SK-N-SH (cell line): ENCODE measurements around the gene AHSG. TPM values are rescaled to one million over a fixed set of nuclear protein-coding genes. Genes with fewer than 3 reads are reported as not detected.

ENCODE experiments used
- CTCF ChIA-PET: fragments of 300-600, 350-600 bp; formaldehyde crosslinking; extraction: SDS; loops from one replicate; lab custom pipeline; 2021; lab: Yijun Ruan, JAX
- POLR2A ChIA-PET: fragments of 350-600 bp; sonication (Branson Sonifier 250); formaldehyde crosslinking; extraction: SDS; loops from one replicate; lab custom pipeline; 2020; ENCODE audit warnings: antibody characterized with exemption, inconsistent platforms; lab: Yijun Ruan, JAX
- DNase-seq: peaks from one replicate; pipeline ENCODE4 v3.0.0; 2012
- H2AFZ ChIP-seq: fragments of 200-600 bp; sonication (generic); 2 replicates; pipeline ENCODE4 v1.8.1; 2016; ENCODE audit warnings: antibody characterized with exemption, mild to moderate bottlenecking, low read depth
- H3F3A ChIP-seq: fragments of 200-600 bp; sonication (generic); replicated peaks from 2 replicates; pipeline ENCODE3; 2016; ENCODE audit warnings: antibody characterized with exemption, mild to moderate bottlenecking; ENCODE audit not compliant: insufficient read depth
- H3K27ac ChIP-seq, 2 experiments: fragments of 200-500 bp in 1 of 2; fragments of 200-600 bp in 1 of 2; sonication (Bioruptor generic) in 1 of 2; sonication (generic), shearing (Covaris generic) in 1 of 2; 2 replicates each; pipeline versions ENCODE4 v1.5.1 to v1.6.1; 2014 to 2016; ENCODE audit warnings: low read depth in 2 of 2, inconsistent platforms in 1 of 2, low read length in 1 of 2, mild to moderate bottlenecking in 1 of 2, mixed read lengths in 1 of 2
- H3K27me3 ChIP-seq: fragments of 200-600 bp; sonication (generic), shearing (Covaris generic); 2 replicates; pipeline ENCODE4 v1.6.1; 2016; ENCODE audit warnings: mixed run types; ENCODE audit not compliant: insufficient read depth
- H3K36me3 ChIP-seq, 2 experiments: fragments of 200-500 bp in 1 of 2; fragments of 200-600 bp in 1 of 2; sonication (Bioruptor generic) in 1 of 2; sonication (generic) in 1 of 2; replicated peaks in 1 of 2; 2 replicates each; pipeline versions ENCODE3 to v1.5.1; 2014 to 2016; ENCODE audit warnings: low read length in 1 of 2, mild to moderate bottlenecking in 1 of 2; ENCODE audit not compliant: insufficient read depth in 2 of 2, control insufficient read depth in 1 of 2
- H3K4me1 ChIP-seq, 2 experiments: fragments of 200-500 bp in 1 of 2; fragments of 200-600 bp in 1 of 2; sonication (Bioruptor generic) in 1 of 2; sonication (generic), shearing (Covaris generic) in 1 of 2; 2 replicates each; pipeline versions ENCODE4 v1.5.1 to v1.6.1; 2014 to 2016; ENCODE audit warnings: low read depth in 1 of 2, low read length in 1 of 2, mixed run types in 1 of 2; ENCODE audit not compliant: insufficient read depth in 2 of 2, control insufficient read depth in 1 of 2
- H3K4me2 ChIP-seq: fragments of 200-600 bp; sonication (generic), shearing (Covaris generic); 2 replicates; pipeline ENCODE4 v1.6.1; 2017; ENCODE audit warnings: mixed run types
- H3K4me3 ChIP-seq, 2 experiments: fragments of 200-500 bp in 1 of 2; fragments of 200-600 bp in 1 of 2; sonication (Bioruptor generic) in 1 of 2; sonication (generic), shearing (Covaris generic) in 1 of 2; 2 replicates each; pipeline versions ENCODE4 v1.5.1 to v1.8.1; 2014 to 2016; ENCODE audit warnings: low read depth in 2 of 2, inconsistent platforms in 1 of 2, low read length in 1 of 2, mild to moderate bottlenecking in 1 of 2, mixed read lengths in 1 of 2, moderate library complexity in 1 of 2
- H3K79me2 ChIP-seq: fragments of 200-600 bp; sonication (generic); 2 replicates; pipeline ENCODE4 v1.8.1; 2017; ENCODE audit warnings: mild to moderate bottlenecking; ENCODE audit not compliant: insufficient read depth
- H3K9ac ChIP-seq: fragments of 200-600 bp; sonication (generic); 2 replicates; pipeline ENCODE4 v1.6.1; 2017; ENCODE audit warnings: mixed run types
- H3K9me2 ChIP-seq: fragments of 200-600 bp; sonication (generic); 2 replicates; pipeline ENCODE4 v1.6.1; 2017; ENCODE audit warnings: mixed run types
- H3K9me3 ChIP-seq: fragments of 200-600 bp; sonication (generic); 2 replicates; pipeline ENCODE4 v1.6.1; 2017; ENCODE audit warnings: mixed run types, mild to moderate bottlenecking, moderate library complexity
- H4K20me1 ChIP-seq: fragments of 200-600 bp; sonication (generic); 2 replicates; pipeline ENCODE4 v1.6.1; 2017; ENCODE audit warnings: mild to moderate bottlenecking, mixed run types; ENCODE audit not compliant: insufficient read depth
- CHD2 ChIP-seq: fragments of 150-350 bp; IDR thresholded peaks from 2 replicates; pipeline ENCODE4 v1.6.1; 2018; ENCODE audit warnings: low read length; ENCODE audit not compliant: partially characterized antibody
- CTCF ChIP-seq: fragments of 200-600 bp; sonication (generic); IDR thresholded peaks from 2 replicates; pipeline ENCODE4 v1.6.1; 2017; ENCODE audit warnings: antibody characterized with exemption, mild to moderate bottlenecking, moderate library complexity
- EP300 ChIP-seq, 2 experiments: IDR thresholded peaks; 2 replicates each; pipeline versions ENCODE4 v1.4.0 to v1.6.1; 2012; ENCODE audit warnings: borderline replicate concordance in 1 of 2, low read depth in 1 of 2, low read length in 1 of 2
- EZH2phosphoT487 ChIP-seq: fragments of 200-600 bp; sonication (generic); IDR thresholded peaks from 2 replicates; pipeline ENCODE4 v1.6.1; 2017; ENCODE audit warnings: low read depth, mixed run types, mild to moderate bottlenecking, antibody characterized with exemption, moderate library complexity, borderline replicate concordance
- FOXJ3 ChIP-seq: sonication (generic); formaldehyde crosslinking; IDR thresholded peaks from 2 replicates; pipeline ENCODE4 v1.5.1; 2020; ENCODE audit warnings: mild to moderate bottlenecking, missing genetic modification reagents
- FOXM1 ChIP-seq: IDR thresholded peaks from 2 replicates; pipeline ENCODE4 v1.4.0; 2012; ENCODE audit warnings: low read depth, mild to moderate bottlenecking
- MAX ChIP-seq: IDR thresholded peaks from 2 replicates; pipeline ENCODE4 v1.4.0; 2012; ENCODE audit warnings: low read depth
- MXI1 ChIP-seq: IDR thresholded peaks from 2 replicates; pipeline ENCODE4 v1.6.1; 2012; ENCODE audit warnings: mild to moderate bottlenecking, low read depth, low read length, improper control_type of control experiment
- NFIC ChIP-seq: IDR thresholded peaks from 2 replicates; pipeline ENCODE4 v1.4.0; 2012; ENCODE audit warnings: borderline replicate concordance
- NRF1 ChIP-seq: IDR thresholded peaks from 2 replicates; pipeline ENCODE4 v1.6.1; 2012; ENCODE audit warnings: low read depth, mild to moderate bottlenecking, low read length
- RAD21 ChIP-seq: IDR thresholded peaks from 2 replicates; pipeline ENCODE4 v1.6.1; 2012; ENCODE audit warnings: mild to moderate bottlenecking, low read length
- REST ChIP-seq: IDR thresholded peaks from 2 replicates; pipeline ENCODE4 v1.6.1; 2012; ENCODE audit warnings: mild to moderate bottlenecking, low read depth, low read length, moderate library complexity
- RFX5 ChIP-seq: IDR thresholded peaks from 2 replicates; pipeline ENCODE4 v1.6.1; 2012; ENCODE audit warnings: mild to moderate bottlenecking, improper control_type of control experiment, low read length
- SIN3A ChIP-seq: IDR thresholded peaks from 2 replicates; pipeline ENCODE4 v1.6.1; 2012; ENCODE audit warnings: low read depth, mild to moderate bottlenecking, low read length, moderate library complexity, borderline replicate concordance
- SMC3 ChIP-seq: IDR thresholded peaks from 2 replicates; pipeline ENCODE4 v1.6.1; 2012; ENCODE audit warnings: low read depth, low read length, improper control_type of control experiment
- TAF1 ChIP-seq: IDR thresholded peaks from 2 replicates; pipeline ENCODE4 v1.6.1; 2012; ENCODE audit warnings: low read depth, mild to moderate bottlenecking, low read length, moderate library complexity, borderline replicate concordance
- TCF12 ChIP-seq: IDR thresholded peaks from 2 replicates; pipeline ENCODE4 v1.4.0; 2012
- USF2 ChIP-seq: fragments of 150-350 bp; IDR thresholded peaks from 2 replicates; pipeline ENCODE4 v1.6.1; 2017; ENCODE audit warnings: antibody characterized with exemption, low read length, low read depth, borderline replicate concordance
- YY1 ChIP-seq: IDR thresholded peaks from 2 replicates; pipeline ENCODE4 v1.4.0; 2012; ENCODE audit warnings: low read depth, mild to moderate bottlenecking
- WGBS: methylation state at CpG from one replicate; pipeline ENCODE4 v1.1.6; 2017; ENCODE audit warnings: low lambda C conversion rate; 5-methylcytosine and 5-hydroxymethylcytosine counted together
- polyA plus RNA-seq, 3 experiments: library from polyadenylated mRNA; depleted of rRNA; stranded (reverse); fragments of >200 nt; gene quantifications; 2 replicates each; pipeline ENCODE4 v1.2.3, GENCODE V29; 2012

Gene AHSG
- polyA plus RNA-seq, 1 of the 3 experiments (the other 2 are of a cell fraction), result not detected

- no peaks in the 10 kb centered on the region for H4K20me1 ChIP-seq
- CTCF ChIA-PET, result interaction anchor here (2.3 kb wide), 1 partner anchor 30 kb away, joined by 7 read pairs; no protein-coding TSS in a partner anchor
- WGBS, result 23% methylated on average over 3 of the region's 3 CpGs
Observed at GRCh38 chr3:186644683-186645082, 31.8 kb downstream of the AHSG start.

More at GRCh38 chr3:186644683-186645082, 31.8 kb downstream of the AHSG start:
- no peak overlapping the region for H3K4me2 ChIP-seq
- TF ChIP-seq USF2 (no peak), YY1 (no peak), MAX (no peak), SIN3A (no peak), NRF1 (no peak), NFIC (no peak), RFX5 (no peak), CTCF (no peak), FOXM1 (no peak), TCF12 (no peak), EP300 (IDR thresholded peaks at IDR 0.05; ENCODE audit: borderline replicate concordance in 1 of 2, low read depth in 1 of 2, low read length in 1 of 2) (no peak), RAD21 (no peak), REST (no peak), EZH2phosphoT487 (no peak), FOXJ3 (no peak), TAF1 (no peak), CHD2 (no peak), SMC3 (no peak), MXI1 (no peak)
- no peak overlapping the region for H3K27ac ChIP-seq
- peaks cover 10% of the 10 kb centered on the region; the same call in 1 of the 2 replicates for H3K27me3 ChIP-seq
- no peak overlapping the region for H3K9ac ChIP-seq
- H3K79me2 ChIP-seq, result no peaks in the 10 kb centered on the region
- H3K4me3 ChIP-seq, result no peak overlapping the region
- POLR2A ChIA-PET, result no interaction called here
- DNase-seq, result no peak
- H3F3A ChIP-seq, result no peaks in the 10 kb centered on the region
- H3K4me1 ChIP-seq, result no peaks in the 10 kb centered on the region
- H3K36me3 ChIP-seq, result no peaks in the 10 kb centered on the region
- H3K9me3 ChIP-seq, result no peaks in the 10 kb centered on the region
- no peak overlapping the region for H2AFZ ChIP-seq
- no peaks in the 10 kb centered on the region for H3K9me2 ChIP-seq
